ENCODE measurements around the gene ADAM19.

DNA sequence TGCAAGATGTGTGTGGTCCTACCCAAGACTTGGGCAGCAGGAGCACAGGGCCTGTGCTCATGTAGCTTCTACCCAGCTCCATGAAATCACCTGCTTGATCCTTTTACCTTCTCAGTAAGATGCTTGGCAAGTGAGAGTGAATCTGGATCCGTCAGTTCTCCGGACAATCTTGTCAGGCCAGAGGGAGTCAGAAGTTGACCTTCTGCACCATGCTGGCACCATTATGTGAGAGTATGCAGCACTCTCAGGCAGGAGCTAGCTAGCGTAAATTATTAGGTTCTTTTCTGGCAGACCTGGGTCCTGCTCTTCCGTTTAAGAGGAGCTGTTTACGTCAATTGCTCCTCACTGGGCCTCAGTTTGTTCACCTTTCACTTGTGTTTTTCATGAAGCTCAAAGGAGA, 37.0 kb upstream of the ADAM19 start:
- no peak for TF ChIP-seq FOXK2 (IDR thresholded peaks at IDR 0.05)
- no peak for TF ChIP-seq SUZ12 (IDR thresholded peaks at IDR 0.05)
- TF ChIP-seq BHLHE40 (IDR thresholded peaks at IDR 0.05; ENCODE audit: borderline replicate concordance) = no peak
- TF ChIP-seq ARNT (IDR thresholded peaks at IDR 0.05) = no peak
- TF ChIP-seq NFRKB (IDR thresholded peaks at IDR 0.05) = no peak
- TF ChIP-seq L3MBTL2 (conservative IDR thresholded peaks at IDR 0.05) = no peak
- TF ChIP-seq SP1 (IDR thresholded peaks at IDR 0.05) = no peak
- no peak for TF ChIP-seq ELF4 (IDR thresholded peaks at IDR 0.05)
- no peak for TF ChIP-seq PKNOX1 (IDR thresholded peaks at IDR 0.05)
- TF ChIP-seq TARDBP (IDR thresholded peaks at IDR 0.05) = no peak
- TF ChIP-seq LEF1 (IDR thresholded peaks at IDR 0.05; ENCODE audit: borderline replicate concordance) = no peak
- TF ChIP-seq CTBP1 (IDR thresholded peaks at IDR 0.05; ENCODE audit: borderline replicate concordance) = no peak
- TF ChIP-seq FOXM1 (IDR thresholded peaks at IDR 0.05; ENCODE audit: borderline replicate concordance) = no peak
